ENCODE measurements around the gene TSPOAP1. TPM values are rescaled to one million over a fixed set of nuclear protein-coding genes. Genes with fewer than 3 reads are reported as not detected.

Gene TSPOAP1
- total and polyA plus RNA-seq, 2 of the 13 experiments (the other 11 are each of a cell fraction or from before 2014, with no cell fraction given): not detected

DNA sequence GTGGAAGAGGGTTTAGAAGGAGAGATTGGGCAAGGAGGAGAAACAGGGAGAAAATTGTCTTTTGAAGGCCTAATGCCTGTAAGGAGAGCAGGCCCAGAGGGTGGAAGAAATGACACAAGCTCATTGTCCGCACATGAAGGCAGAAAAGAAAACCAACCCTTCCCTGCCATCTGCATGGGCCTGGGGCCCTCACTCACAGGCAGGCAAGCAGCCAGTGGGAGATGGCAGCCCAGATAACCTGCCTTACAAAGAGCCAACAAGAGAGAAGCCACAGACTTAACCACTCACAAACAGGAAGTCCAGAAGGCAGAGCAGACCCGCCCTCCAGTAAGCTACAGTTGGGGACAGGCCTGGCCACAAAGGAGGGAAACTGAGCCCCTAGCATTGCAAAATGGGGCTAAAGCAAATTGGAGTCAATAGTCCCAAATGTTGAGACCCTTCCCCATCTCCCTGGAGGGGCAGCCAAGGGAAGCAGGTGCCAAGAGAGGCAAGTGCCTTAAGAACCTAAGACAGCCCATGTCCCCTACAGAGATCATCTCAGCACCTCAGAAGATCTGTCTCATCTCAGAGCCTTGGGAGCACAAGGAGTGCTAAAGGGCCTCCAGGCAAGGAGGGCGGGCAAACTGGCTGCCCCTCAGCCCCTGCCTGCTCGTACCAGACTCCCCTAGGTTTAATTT is 7.3 kb upstream of the TSPOAP1 start (continued):
- TF ChIP-seq ATF6 (CRISPR knock-in tag; conservative IDR thresholded peaks at IDR 0.05) (no peak), ELF3 (CRISPR knock-in tag; IDR thresholded peaks at IDR 0.05) (peak; percentile 61; the same call in 1 of the 2 replicates), GABPB1 (CRISPR knock-in tag; IDR thresholded peaks at IDR 0.05) (peak; percentile 41; the same call in 1 of the 2 replicates), PHF5A (CRISPR knock-in tag; IDR thresholded peaks at IDR 0.05; ENCODE audit: low read depth, unreplicated experiment) (no peak), KAT8 (CRISPR knock-in tag; IDR thresholded peaks at IDR 0.05) (peak; percentile 73), PAF1 (CRISPR knock-in tag; IDR thresholded peaks at IDR 0.05) (no peak), ZFY (CRISPR knock-in tag; IDR thresholded peaks at IDR 0.05) (peak; percentile 66), ESRRA (CRISPR knock-in tag; IDR thresholded peaks at IDR 0.05; ENCODE audit: low read depth) (no peak), ZGPAT (CRISPR knock-in tag; IDR thresholded peaks at IDR 0.05) (no peak), ZNF709 (CRISPR knock-in tag; IDR thresholded peaks at IDR 0.05) (no peak), ZEB1 (IDR thresholded peaks at IDR 0.05; ENCODE audit: insufficient replicate concordance, low read depth) (no peak), DR1 (CRISPR knock-in tag; IDR thresholded peaks at IDR 0.05) (no peak), NCOA5 (CRISPR knock-in tag; IDR thresholded peaks at IDR 0.05) (no peak), NFE2L2 (IDR thresholded peaks at IDR 0.05; ENCODE audit: low read length) (no peak), DRAP1 (CRISPR knock-in tag; IDR thresholded peaks at IDR 0.05) (peak; percentile 35; the same call in 1 of the 2 replicates), PRDM10 (CRISPR knock-in tag; IDR thresholded peaks at IDR 0.05; ENCODE audit: low read depth) (0 out of 2 replicates have a peak, but pooled peaks have one; percentile 23), ZSCAN21 (CRISPR knock-in tag; IDR thresholded peaks at IDR 0.05; ENCODE audit: borderline replicate concordance) (no peak), ZNF484 (CRISPR knock-in tag; IDR thresholded peaks at IDR 0.05; ENCODE audit: borderline replicate concordance, low read depth) (no peak)
- TF ChIP-seq, protein P1, sequence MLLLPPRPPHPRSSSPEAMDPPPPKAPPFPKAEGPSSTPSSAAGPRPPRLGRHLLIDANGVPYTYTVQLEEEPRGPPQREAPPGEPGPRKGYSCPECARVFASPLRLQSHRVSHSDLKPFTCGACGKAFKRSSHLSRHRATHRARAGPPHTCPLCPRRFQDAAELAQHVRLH (CRISPR knock-in tag; IDR thresholded peaks at IDR 0.05; ENCODE audit: borderline replicate concordance, low read depth): peak; percentile 10; the same call in 1 of the 2 replicates
- TF ChIP-seq, protein P2, sequence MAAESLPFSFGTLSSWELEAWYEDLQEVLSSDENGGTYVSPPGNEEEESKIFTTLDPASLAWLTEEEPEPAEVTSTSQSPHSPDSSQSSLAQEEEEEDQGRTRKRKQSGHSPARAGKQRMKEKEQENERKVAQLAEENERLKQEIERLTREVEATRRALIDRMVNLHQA (CRISPR knock-in tag; IDR thresholded peaks at IDR 0.05): no peak
- TF ChIP-seq, protein P3, sequence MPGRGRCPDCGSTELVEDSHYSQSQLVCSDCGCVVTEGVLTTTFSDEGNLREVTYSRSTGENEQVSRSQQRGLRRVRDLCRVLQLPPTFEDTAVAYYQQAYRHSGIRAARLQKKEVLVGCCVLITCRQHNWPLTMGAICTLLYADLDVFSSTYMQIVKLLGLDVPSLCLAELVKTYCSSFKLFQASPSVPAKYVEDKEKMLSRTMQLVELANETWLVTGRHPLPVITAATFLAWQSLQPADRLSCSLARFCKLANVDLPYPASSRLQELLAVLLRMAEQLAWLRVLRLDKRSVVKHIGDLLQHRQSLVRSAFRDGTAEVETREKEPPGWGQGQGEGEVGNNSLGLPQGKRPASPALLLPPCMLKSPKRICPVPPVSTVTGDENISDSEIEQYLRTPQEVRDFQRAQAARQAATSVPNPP (CRISPR knock-in tag; IDR thresholded peaks at IDR 0.05): no peak

All from HepG2 (cell line).